K562 (cell line): ENCODE measurements around the gene CLDN2.

Source experiments
- FOS ChIP-seq: IDR thresholded peaks from 3 replicates; pipeline ENCODE4 v1.6.1; 2011; ENCODE audit not compliant: insufficient read length; ENCODE audit errors: extremely low read depth
- HDAC1 ChIP-seq, 2 experiments: fragments of 450-650 bp; IDR thresholded peaks; 2 replicates each; pipeline ENCODE4 v1.6.1; 2016 to 2017; ENCODE audit warnings: inconsistent platforms in 1 of 2, mild to moderate bottlenecking in 1 of 2, moderate library complexity in 1 of 2
- POLR2A ChIP-seq: fragments of 450-650 bp; conservative IDR thresholded peaks from 2 replicates; pipeline ENCODE4 v1.6.1; 2016
- POLR2AphosphoS5 ChIP-seq: IDR thresholded peaks from 2 replicates; pipeline ENCODE4 v1.6.1; 2011; ENCODE audit warnings: mild to moderate bottlenecking, low read depth, low read length, moderate library complexity; ENCODE audit not compliant: control insufficient read depth, insufficient read depth
- TBL1XR1 ChIP-seq, 2 experiments: IDR thresholded peaks; 2 replicates each; pipeline ENCODE4 v1.6.1; 2012; ENCODE audit warnings: improper control_type of control experiment in 2 of 2, low read length in 2 of 2, mild to moderate bottlenecking in 1 of 2

- no peak for TF ChIP-seq POLR2AphosphoS5
- no peak for TF ChIP-seq FOS
- TF ChIP-seq HDAC1 (IDR thresholded peaks at IDR 0.05), result no peak
- TF ChIP-seq TBL1XR1 (IDR thresholded peaks at IDR 0.05; ENCODE audit: low read length in 2 of 2), result no peak
- no peak for TF ChIP-seq POLR2A
Observed at GRCh38 chrX:106921637-106922036, 1.4 kb downstream of the CLDN2 start.
